ENCODE measurements around the gene OLFML2B. TPM values are rescaled to one million over a fixed set of nuclear protein-coding genes. Genes with fewer than 3 reads are reported as not detected.

Gene OLFML2B
- total RNA-seq, 4 donors from 2014 or later, result 1.1 to 7.7 (median 4.7) TPM

DNA sequence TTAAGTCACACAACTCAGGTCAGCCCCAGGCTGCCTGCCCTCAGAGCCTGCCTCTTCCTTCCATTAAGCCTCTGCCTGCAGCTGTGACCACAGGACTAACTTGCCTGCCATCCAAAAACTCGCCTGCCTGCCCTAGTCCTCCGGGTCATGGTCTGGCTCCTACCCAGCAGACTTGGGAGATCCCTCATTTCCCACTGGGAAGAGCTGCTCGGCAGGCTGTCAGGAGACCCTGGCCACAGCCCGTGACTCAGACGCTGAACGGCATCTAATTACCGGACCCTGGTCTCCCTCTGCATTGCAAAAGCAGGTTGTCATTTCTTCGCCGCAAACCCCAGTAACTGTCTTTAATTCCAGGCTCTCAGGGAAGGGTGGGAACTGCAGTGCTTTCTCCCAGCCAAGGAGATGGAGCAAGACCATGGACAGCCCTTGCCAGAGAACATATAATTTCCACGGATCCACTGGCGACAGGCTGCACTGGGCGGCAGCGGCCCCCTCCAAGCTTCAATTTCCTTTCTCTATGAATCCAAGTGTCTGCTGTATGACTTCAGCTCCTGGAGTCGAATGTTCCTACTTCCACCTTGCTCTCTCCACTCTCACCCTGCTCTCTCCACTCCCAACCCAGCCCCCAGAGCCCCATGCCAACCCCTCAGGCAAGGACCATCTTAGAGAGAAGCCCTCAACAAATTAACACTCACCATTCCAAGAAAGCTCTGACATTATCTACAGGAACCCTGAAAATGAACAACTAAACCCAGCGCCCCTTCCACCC lies 20.4 kb downstream of the OLFML2B start:
- peaks cover 0 to 3% of the 10 kb centered on the region in 2 donors for H3K36me3 ChIP-seq
- WGBS, 2 donors (ENCODE audit: low coverage in 1 of 2), result 55 to 75% methylated on average over 4 to 9 of the region's 15 CpGs
- peaks cover 3% of the 10 kb centered on the region for H3K27me3 ChIP-seq
- ATAC-seq, result peak; percentile 80
- H3K4me3 ChIP-seq, result peak overlapping the region in 1 of 2 donors; percentile 19
- peak overlapping the region in 3 of 4 donors; percentile 54 to 57 (median 54) for H3K27ac ChIP-seq
- H3K9me3 ChIP-seq, result no peaks in the 10 kb centered on the region
- H3K4me1 ChIP-seq, result no peaks in the 10 kb centered on the region
- TF ChIP-seq EP300 (IDR thresholded peaks at IDR 0.05) (no peak), POLR2AphosphoS5 (IDR thresholded peaks at IDR 0.05) (no peak)
- TF ChIP-seq, protein P1, sequence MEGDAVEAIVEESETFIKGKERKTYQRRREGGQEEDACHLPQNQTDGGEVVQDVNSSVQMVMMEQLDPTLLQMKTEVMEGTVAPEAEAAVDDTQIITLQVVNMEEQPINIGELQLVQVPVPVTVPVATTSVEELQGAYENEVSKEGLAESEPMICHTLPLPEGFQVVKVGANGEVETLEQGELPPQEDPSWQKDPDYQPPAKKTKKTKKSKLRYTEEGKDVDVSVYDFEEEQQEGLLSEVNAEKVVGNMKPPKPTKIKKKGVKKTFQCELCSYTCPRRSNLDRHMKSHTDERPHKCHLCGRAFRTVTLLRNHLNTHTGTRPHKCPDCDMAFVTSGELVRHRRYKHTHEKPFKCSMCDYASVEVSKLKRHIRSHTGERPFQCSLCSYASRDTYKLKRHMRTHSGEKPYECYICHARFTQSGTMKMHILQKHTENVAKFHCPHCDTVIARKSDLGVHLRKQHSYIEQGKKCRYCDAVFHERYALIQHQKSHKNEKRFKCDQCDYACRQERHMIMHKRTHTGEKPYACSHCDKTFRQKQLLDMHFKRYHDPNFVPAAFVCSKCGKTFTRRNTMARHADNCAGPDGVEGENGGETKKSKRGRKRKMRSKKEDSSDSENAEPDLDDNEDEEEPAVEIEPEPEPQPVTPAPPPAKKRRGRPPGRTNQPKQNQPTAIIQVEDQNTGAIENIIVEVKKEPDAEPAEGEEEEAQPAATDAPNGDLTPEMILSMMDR (IDR thresholded peaks at IDR 0.05), result peak in 1 of 4 experiments; percentile 13

DNA sequence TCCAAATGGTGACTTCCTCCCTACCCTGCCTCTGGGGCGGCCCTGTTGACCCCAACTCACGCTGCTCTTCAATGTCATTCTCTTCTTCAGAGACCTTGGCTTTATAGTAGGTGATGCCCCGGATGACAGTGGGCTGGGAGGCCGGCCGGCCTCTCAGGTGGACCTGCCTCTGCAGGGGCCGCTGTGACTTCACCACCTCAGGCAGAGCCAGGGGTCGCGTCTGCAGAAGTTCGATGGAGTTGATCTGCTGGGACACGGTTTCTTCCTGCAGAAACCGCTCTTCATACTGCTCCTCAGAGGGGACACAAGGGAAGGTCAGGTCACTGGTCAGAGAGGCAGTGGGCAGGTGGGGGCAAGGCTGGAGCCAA lies 23.6 kb downstream of the OLFML2B start:
- peaks cover 3% of the 10 kb centered on the region for H3K27me3 ChIP-seq
- no peak for TF ChIP-seq POLR2AphosphoS5 (IDR thresholded peaks at IDR 0.05)
- TF ChIP-seq POLR2A (IDR thresholded peaks at IDR 0.05), result no peak
- TF ChIP-seq, protein P1 (IDR thresholded peaks at IDR 0.05), result no peak
- TF ChIP-seq EP300 (IDR thresholded peaks at IDR 0.05), result no peak
- no peaks in the 10 kb centered on the region for H3K9me3 ChIP-seq
- H3K36me3 ChIP-seq, result peaks cover 0 to 10% of the 10 kb centered on the region in 2 donors
- WGBS, 2 donors (ENCODE audit: low coverage in 1 of 2), result 92% methylated on average over 4 of the region's 11 CpGs; no CpG with 5 or more reads in 1 of the 2 donors
- ATAC-seq, result no peak
- H3K4me3 ChIP-seq, result no peak overlapping the region
- H3K27ac ChIP-seq, result no peak overlapping the region
- no peaks in the 10 kb centered on the region for H3K4me1 ChIP-seq

DNA sequence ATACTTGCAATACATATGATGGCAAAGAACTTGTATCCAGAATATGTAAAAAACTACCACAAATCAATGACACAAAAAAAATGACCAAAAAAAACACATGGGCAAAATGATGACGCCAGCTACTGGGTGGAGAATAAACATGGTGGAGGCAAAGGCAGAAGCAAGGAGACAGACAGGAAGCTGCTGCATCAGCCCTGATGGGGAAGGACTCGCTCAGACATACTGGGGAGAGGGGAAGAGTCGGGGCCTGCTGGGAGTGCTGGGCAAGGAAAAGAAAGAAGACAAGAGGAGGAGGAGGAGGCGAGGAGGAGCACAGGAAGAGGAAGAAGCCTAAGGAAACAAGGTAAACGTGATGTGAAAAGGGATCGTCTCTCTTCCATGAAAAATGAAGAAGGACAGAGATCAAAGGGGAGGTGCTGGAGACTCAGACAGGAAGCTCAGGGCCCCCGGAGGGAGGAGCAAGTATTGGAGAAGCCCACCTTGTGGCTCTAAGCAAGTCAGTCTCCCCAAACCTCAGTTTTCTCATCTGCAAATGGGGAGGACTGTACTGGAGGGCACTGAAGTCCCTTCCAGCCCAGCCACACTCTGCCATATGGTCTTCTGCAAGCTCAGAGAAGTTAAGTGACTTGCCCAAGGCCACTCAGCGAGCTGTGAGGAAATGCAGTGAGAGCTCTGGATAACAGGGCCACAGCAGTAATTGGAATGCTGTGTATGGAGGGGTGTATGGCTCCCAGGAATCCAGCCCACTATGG lies 24.2 kb downstream of the OLFML2B start:
- H3K27me3 ChIP-seq, result peaks cover 3% of the 10 kb centered on the region
- ATAC-seq, result no peak
- H3K4me3 ChIP-seq, result no peak overlapping the region
- no peaks in the 10 kb centered on the region for H3K4me1 ChIP-seq
- 73 to 78% methylated on average over 7 of the region's 8 CpGs for WGBS, 2 donors (ENCODE audit: low coverage in 1 of 2)
- no peak for TF ChIP-seq POLR2A (IDR thresholded peaks at IDR 0.05)
- no peak for TF ChIP-seq POLR2AphosphoS5 (IDR thresholded peaks at IDR 0.05)
- TF ChIP-seq EP300 (IDR thresholded peaks at IDR 0.05), result no peak
- TF ChIP-seq, protein P1 (IDR thresholded peaks at IDR 0.05), result no peak
- peaks cover 0 to 10% of the 10 kb centered on the region in 2 donors for H3K36me3 ChIP-seq
- H3K9me3 ChIP-seq, result no peaks in the 10 kb centered on the region
- no peak overlapping the region for H3K27ac ChIP-seq

DNA sequence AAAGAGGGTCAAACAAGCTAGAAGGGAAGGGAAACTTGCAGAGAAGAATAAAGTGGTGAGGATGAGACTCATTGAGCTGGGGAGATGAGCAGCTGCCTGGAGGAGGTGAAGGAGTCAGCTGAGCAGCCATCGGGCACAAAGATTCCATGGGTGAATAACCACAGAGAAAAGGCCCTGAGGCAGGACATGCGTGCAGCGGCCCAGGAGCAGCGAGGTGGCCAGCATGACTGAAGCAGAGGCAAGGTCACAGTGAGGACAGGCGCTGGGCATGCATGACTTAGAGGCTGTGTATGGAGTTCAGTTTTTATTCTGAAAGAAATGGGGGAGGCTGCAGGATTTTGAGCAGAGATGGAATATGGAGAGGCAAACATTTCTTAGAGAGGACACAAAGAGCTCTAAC lies 24.9 kb downstream of the OLFML2B start:
- Histone ChIP-seq H3K27ac (no peak overlapping the region), H3K9me3 (no peaks in the 10 kb centered on the region), H3K4me1 (no peaks in the 10 kb centered on the region), H3K27me3 (peaks cover 3% of the 10 kb centered on the region), H3K36me3 (peaks cover 0 to 10% of the 10 kb centered on the region in 2 donors), H3K4me3 (no peak overlapping the region)
- no peak for ATAC-seq
- 85 to 100% methylated on average over 1 to 5 of the region's 5 CpGs for WGBS, 2 donors (ENCODE audit: low coverage in 1 of 2)
- no peak for TF ChIP-seq POLR2AphosphoS5 (IDR thresholded peaks at IDR 0.05)
- no peak for TF ChIP-seq POLR2A (IDR thresholded peaks at IDR 0.05)
- TF ChIP-seq, protein P1 (IDR thresholded peaks at IDR 0.05), result no peak
- no peak for TF ChIP-seq EP300 (IDR thresholded peaks at IDR 0.05)
